Choroid plexus epithelial cell (primary cell): ENCODE results near the gene MAP2K7.

Source experiments
- DNase-seq: peaks from one replicate; pipeline ENCODE4 v3.0.0-alpha.2; 2010; ENCODE audit warnings: low read depth
- H3K4me3 ChIP-seq: 2 replicates; pipeline ENCODE4 v1.5.1; 2011; ENCODE audit warnings: low read depth, mild to moderate bottlenecking, control low read depth, low read length, moderate library complexity
- CTCF ChIP-seq: conservative IDR thresholded peaks from 2 replicates; pipeline ENCODE4 v1.5.1; 2011; ENCODE audit warnings: low read depth, mild to moderate bottlenecking, control low read depth, inconsistent platforms, low read length, moderate library complexity

Gene MAP2K7

GRCh38 chr19:7905268-7905667 lies 1.6 kb downstream of the MAP2K7 start:
- no peak for TF ChIP-seq CTCF
- no peak for DNase-seq
- peak overlapping the region; percentile 11 for H3K4me3 ChIP-seq

GRCh38 chr19:7905859-7906258 lies 2.2 kb downstream of the MAP2K7 start:
- no peak for TF ChIP-seq CTCF
- H3K4me3 ChIP-seq: no peak overlapping the region
- no peak for DNase-seq

GRCh38 chr19:7907122-7907521 lies 3.4 kb downstream of the MAP2K7 start:
- H3K4me3 ChIP-seq: no peak overlapping the region
- no peak for TF ChIP-seq CTCF

GRCh38 chr19:7907544-7907943 lies 3.9 kb downstream of the MAP2K7 start:
- no peak overlapping the region for H3K4me3 ChIP-seq
- DNase-seq: no peak
- no peak for TF ChIP-seq CTCF

More at GRCh38 chr19:7907122-7907521, 3.4 kb downstream of the MAP2K7 start:
- DNase-seq: no peak

- TF ChIP-seq CTCF: no peak
- no peak for DNase-seq
- no peak overlapping the region for H3K4me3 ChIP-seq
Measured at GRCh38 chr19:7908078-7908699, 4.5 kb downstream of the MAP2K7 start.

GRCh38 chr19:7908742-7909461 lies 5.2 kb downstream of the MAP2K7 start:
- DNase-seq: no peak
- TF ChIP-seq CTCF: peak; percentile 13
- H3K4me3 ChIP-seq: no peak overlapping the region

- no peak for DNase-seq
- no peak overlapping the region for H3K4me3 ChIP-seq
- TF ChIP-seq CTCF: no peak
Measured at GRCh38 chr19:7909471-7910067, 5.9 kb downstream of the MAP2K7 start.
